GM19035 (cell line): ENCODE data around the gene ARHGEF7.

Source experiments
- ATAC-seq: cut with Tn5 transposase; IDR thresholded peaks from one replicate; pipeline ENCODE4 v1.9.1; 2021; ENCODE audit not compliant: unreplicated experiment

Gene ARHGEF7

DNA sequence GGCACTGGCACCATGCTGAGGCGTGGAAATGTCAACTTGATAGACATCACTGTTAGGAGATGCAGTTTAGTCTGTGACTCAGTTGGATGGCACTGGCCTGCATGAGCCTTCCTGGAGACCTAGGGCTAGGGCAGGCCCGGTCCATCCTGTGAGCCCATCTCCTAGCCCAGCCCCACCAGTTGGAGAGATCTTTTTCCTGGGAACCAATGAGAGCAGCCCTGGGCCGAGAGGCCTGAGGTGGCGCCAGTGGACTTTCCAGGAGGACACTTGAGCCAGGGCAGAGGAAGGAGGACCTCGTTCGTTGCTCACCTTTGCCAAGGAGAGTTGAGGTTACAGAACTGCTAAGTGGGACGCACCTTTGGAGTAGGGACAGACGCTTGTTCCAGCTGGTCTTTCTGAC lies 104.8 kb downstream of the ARHGEF7 start:
- ATAC-seq, result no peak

DNA sequence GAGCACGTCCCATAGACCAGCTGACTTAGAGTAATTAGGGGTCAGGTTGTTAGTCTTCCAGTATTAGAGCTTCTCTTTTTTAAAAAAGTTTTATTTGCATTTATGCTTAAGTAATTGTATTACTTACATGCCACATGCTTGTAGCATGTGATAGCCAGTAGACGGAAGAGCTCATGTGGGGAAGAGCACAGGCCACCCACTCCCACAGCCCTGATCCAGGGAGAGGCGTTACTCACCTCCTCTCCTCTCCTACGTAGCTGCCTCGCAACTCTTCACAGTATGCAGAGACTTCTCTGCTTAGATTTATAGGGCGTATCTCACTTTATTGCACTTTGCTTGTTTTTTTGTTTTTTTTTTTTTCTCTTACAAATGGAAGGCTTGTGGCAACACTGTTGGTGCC lies 110.1 kb downstream of the ARHGEF7 start:
- no peak for ATAC-seq

DNA sequence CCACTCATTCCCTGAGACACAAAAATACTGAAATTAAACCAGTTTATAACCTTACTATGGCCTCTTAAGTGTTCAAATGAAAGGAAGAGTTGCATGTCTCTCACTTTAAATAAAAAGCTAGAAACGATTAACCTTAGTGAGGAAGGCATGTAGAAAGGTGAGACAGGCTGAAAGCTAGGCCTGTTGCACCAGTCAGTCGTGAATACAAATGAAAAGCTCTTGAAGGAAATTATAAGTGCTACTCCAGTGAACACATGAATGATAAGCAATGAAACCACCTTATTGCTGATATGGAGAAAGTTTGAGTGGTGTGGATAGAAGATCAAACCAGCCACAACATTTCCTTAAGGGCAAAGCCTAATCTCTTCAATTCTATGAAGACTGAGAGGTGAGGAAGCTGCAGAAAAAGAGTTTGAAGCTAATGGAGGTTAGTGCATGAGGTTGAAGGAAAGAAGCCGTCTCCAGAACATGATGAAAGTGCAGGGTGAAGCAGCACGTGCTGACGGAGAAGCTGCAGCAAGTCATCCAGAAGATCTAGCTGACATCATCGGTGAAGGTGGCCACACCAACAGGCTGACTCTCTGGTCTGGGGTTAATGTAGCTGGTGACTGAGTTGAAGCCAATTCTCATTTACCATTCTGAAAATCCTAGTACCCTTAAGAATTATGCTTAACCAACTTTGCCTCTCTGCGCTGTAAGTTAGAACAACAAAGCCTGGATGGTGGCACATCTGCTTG lies 110.9 kb downstream of the ARHGEF7 start:
- no peak for ATAC-seq

DNA sequence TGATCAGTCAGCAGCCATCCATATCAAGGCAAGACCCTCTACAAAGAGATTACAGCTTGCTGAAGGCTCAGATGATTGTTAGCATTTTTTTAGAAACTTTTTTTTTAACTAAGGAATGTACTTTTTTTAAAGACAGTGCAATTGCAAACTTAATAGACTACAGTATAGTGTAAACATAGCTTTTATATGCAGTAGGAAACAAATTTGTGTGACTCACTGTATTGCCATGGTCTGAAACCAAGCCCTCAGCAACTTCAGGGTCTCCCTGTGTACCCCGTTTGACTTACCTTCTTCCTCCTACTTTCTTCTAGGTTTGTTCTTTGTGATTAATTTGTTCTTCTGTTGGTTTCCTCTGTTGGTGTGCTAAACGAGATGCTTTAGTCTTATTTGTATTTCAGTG lies 112.3 kb downstream of the ARHGEF7 start:
- no peak for ATAC-seq

DNA sequence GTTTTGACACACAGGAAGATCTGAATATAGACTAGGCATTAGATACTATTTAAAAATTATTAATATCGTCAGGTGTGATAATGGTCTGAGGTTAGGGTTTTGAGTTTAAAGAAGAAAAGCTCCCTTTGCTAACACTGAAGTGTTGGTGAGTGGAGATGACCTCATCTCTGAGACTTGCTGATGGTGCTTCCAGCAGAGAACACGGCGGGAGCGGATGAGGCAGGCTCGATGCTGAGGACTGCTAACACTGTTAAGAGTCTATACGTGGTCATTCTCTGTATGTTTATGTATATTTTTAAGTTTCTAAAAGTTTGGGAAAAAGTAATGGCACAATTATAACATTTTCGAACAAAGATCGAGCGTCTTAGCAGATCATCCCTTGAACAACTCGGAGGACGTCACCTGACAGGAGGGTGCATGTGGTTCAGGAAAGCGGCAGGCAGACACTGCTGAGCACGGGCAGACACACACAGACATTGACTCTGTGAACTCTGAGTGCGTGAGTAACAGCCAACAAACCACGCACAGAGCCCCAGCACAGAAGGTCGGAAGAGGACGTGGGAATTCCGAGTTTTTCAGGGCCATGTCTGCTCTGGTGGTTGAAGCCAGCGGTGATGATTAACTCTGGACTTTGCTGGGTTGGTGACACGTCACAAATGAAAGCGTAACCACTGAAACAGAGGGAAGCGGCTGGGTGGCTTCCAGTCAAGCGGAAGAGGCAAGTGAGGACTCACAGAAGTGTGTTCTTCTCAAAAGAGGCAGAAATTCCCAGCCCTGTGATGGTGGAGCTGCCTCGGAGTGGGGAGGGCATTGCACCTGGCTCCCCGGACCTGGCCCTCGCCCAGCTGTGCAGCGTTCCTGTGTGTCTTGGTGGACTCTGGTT lies 113.4 kb downstream of the ARHGEF7 start:
- ATAC-seq, result no peak

DNA sequence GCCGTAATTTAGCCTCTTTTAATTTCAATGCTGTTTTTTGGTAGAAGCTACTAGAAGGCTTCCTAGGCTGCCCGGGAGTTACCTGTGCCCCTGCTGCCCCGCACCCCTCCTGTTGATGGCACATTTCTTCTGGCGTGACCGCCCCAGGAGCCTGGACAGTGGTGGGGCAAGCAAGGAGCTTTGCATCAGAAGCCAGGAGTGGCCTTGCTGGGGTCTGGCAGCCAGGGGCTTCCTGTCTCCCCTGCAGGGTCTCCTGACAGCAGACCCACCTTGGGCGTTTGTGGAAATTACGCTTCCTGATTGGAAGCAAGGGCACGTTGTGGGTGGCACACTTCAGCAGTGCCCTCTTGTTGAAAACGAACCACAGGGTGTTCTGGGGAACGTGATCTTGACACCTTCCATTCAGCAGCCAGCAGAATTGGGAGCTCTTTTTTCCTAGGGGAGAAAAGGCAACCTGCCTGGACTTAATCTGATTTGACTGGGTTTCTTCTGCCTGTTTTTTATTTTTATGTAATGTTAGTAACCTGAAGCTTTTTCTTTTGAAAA lies 115.3 kb downstream of the ARHGEF7 start:
- ATAC-seq, result no peak

DNA sequence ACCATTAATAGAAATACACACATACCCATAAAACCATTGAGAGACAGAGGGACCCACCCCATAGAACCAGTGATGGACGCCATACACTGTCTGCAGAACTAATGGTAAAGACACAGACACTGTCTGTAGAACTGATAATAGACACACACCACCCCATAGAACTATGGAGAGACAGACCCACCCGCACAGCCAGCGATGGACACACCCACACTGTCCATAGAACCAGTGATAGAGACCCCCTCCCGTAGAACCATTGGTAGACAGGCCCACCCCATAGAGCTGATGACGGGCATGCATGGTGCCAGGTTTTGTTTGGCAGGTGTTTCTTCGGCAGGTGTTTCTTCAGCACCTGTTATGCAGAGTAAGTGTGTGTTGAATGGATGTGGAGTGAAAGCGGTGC lies 117.1 kb downstream of the ARHGEF7 start:
- no peak for ATAC-seq

DNA sequence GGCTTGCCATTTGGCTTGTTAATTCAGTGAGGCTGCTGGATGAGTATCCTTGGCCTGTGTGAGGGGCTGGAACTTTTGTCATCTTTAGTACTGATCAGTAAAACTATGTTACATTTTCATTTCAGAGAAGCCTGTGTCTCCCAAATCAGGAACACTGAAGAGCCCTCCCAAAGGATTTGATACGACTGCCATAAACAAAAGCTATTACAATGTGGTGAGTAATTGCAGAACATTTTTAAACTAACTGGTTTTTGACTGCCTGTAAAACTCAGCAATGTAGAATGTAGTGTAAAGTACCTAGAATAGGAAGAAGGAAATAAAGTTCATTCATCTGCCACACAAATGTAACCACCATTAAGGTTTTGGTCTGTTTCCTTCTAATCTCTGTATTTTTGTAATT lies 118.0 kb downstream of the ARHGEF7 start:
- ATAC-seq, result no peak

DNA sequence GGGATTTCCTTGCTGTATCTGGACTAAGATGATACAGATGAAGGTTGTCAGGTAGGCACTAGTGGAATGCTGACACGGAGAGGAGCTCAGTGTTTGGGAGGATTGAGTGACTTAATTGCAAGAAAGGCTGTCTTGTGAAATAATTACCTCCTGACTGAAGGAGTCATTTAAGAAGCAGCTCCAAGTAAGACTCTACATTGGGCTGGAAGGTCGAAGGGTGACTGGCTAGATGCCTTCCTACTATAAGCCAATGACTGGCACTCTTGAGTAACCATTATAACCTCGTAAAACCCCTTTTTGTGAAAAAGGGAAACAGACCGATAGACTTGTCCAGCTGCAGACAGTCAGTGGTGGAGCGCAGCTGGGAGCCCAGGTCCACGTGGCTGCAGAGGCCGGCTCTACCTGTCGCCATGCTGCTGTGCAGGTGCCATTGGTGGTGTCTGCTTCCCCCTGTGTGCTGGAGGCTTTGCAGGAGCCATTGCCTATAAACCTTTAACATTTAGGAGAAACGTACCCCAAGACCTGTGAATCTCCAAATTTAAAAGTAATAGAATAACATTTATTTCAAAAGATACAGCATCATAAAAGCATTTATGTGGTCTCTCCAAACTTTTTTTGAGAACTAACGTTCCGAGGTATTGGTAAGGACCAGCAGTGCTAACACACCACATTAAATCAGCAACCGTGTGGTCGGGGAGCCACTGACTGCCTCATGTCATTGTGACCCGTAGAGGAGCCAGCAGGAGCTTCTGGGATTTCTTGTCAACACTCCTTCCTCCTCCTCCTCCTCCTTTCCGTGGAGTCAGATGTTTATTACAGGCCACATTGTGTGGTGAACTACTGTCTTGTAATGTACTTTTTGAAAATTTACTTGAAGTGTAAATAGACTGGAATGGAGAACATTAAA lies 124.9 kb downstream of the ARHGEF7 start:
- ATAC-seq, result no peak

DNA sequence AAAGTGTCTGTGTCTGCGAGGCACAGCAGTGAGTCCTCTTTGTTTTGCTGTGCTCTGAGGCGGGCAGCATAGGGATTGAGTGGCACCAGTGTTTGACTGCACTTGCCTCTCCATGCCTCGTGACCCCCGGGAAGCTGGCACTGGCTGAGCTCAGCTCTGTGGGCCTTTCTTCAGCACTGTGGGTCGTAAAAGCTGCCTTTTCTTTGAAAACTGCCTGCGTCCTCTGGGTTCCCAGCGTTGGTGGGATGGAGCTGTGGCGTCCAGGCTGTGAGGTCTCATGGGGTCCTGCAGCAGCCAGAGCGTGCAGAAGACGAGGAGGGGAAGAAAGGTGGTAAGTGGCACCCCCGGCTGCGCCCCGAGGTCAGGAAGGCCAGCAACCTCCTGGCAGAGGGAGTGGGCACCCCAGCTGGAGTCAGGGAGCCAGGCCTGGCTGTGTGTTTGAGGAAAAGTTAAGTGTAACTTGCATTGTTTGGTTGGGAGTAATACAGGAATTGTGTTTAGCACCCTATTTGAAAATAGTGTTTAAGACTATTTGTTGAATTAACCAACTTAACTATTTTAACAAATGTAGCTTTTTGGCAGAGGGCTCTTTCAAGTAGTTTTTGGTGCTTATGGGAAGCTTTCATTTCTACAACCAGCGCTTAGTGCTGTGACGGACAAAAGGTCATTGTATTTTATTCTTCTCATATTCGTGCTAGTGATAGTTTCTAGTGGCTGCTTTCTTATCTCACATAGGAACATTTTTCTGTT lies 126.1 kb downstream of the ARHGEF7 start:
- ATAC-seq, result no peak

DNA sequence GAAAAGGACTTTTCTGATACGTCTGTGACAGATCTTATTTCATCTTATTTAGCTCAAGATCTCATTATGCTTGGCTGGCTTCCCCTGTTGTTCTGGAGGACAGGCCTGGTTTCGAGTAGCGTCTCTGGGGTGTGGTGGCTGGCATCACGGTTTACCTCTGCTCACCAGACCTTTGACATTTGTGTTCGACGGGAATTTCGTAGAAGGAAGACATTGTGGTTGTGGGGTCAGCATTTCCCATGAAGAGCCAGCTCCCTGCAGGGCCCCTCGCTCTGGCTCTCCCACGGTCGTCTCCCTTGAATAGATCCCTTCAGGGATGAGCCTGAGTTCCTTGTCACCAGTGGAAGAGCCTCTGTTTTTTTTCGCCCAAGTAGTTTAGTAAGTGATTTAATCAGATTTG lies 126.8 kb downstream of the ARHGEF7 start:
- ATAC-seq, result no peak

DNA sequence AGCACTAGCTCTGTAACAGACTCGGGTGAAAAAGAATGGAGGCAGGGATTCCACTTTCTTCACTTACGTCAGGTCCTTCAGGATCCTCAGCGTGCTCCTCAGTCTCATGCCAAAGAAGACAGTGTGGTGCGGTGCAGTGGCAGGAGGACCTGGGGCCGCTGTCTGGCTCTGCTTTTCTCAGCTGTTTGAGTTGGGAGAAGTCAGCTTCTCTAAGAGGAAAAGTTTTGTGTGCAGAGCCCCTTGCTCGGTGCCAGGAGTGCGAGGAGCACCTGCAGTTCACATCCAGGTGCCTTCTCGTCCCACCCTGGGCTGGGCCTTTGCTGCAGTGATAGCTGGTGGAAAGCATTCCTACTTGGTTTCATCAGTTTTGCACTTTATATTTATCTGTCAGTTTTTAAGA lies 127.5 kb downstream of the ARHGEF7 start:
- no peak for ATAC-seq

DNA sequence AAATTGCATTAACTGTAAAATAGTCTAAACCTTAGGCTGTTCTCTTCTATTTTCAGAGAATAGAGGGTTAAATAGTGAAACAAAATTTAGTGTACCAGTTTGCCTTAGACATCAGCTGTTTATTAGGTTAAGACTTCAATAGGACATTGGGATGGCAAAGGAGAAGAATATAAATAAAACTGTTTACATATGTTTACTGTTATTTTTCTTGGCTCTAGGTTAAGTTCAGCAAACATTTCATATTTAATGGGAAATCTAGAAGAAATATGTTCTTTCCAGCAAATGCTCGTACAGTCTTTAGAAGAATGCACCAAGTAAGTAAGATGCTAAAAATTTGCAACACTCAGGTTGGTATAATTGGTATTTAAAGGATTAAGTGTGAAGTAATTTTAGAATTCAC lies 128.9 kb downstream of the ARHGEF7 start:
- ATAC-seq, result no peak

DNA sequence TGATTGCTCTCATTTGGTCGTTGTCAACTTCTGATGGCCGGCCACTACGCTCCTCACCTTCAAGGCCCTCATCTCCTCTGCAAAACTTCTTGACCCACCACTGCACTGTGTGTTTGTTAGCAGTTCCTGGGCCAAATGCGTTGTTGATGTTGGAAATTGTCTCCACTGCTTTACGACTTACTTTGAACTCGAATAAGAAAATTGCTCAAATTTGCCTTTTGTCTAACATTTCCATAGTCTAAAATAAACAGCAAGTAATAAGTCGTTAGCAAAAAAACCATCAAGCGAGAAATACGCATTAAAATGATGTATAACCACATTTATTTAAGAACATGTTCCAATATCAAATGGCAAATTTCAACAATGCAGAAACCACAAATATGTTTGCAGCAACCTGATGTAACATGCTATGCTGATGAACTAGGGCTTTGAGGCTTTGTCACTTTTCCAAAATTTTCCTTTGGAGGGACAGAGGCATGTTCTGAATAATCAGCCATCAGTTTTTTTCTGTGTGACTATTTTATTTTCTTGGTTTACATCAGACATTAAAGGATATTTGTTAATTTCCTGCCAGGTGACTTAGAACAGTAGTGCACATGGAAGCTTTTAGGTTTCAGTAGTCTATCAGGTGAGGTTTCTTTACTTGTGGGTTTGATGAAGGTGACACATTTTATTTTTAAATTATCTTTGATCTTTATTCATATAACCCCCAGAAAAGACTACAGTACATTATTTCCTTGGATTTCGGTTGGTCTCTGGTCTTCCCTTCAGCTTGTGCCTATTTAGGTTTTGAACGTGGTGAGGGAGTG lies 130.7 kb downstream of the ARHGEF7 start:
- no peak for ATAC-seq

DNA sequence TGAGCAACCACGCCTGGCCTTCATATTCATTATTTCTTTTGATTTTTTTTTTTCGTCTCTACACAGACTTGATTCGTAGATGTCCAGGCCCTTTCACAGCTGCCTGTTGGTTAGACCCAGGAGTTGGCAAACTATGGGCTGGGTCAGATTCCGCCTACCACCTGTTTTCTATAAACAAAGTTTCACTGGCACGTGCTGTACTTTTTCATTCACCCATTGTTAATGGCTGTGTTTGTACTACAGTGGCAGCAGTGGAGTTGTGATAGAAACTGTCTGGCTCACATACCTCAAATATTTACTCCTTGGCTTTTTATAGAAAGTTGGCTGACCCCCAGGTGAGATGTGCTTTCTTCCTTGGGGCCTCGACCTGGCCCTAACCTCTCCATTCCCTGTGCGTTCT lies 132.4 kb downstream of the ARHGEF7 start:
- ATAC-seq, result no peak

DNA sequence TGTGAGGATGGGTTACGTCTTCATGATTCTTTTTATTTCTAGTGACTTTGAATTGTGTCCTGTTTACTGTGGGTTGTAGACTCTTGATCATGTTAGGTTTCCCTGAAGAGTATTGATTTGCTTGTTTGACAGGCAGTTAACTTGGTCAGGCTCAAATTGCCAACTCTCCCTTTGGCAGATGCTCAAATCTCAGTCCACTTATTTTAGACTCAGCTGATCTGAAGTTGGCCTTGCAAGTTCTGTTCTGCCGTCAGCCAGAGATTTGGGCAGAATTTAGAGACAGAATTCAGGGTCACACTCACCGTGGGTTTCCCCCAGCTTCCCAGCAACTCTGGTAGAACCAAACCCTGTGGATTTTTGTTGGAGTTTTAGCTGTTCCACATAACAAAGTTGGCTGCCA lies 133.7 kb downstream of the ARHGEF7 start:
- no peak for ATAC-seq

DNA sequence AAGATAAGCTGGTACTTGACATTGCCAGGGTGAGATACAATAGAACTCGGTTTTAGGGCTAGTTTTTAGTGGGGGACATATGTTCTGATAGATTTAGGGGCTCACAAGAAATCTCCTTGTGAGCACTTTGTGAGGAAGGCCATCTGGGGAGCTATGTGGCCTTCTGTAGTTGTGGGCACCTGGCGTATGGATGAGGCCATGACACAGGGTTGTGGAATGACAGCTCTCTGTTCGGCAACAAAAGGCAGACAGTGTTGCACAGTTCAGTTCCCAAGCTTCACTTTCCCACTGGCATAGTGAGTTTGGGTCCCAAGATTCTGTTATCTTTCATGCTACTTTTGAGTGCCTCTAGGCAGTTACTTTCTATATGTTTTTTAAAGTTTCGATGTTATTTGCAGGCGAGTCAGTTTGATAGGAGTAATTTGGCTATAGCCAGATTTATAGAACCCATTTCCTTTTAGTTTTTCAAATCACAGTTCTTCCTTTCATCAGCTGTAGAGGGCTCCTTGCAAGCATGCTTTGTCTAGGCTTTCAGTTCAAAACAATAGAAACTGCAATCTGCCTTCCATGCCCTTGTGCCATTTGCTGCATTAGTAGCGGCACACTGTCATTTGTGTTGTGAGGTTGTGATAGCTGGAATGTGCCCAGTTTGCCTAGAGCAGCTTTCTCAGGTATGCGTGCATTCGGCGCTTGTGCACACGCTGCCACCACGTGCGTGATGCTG lies 134.7 kb downstream of the ARHGEF7 start:
- no peak for ATAC-seq

DNA sequence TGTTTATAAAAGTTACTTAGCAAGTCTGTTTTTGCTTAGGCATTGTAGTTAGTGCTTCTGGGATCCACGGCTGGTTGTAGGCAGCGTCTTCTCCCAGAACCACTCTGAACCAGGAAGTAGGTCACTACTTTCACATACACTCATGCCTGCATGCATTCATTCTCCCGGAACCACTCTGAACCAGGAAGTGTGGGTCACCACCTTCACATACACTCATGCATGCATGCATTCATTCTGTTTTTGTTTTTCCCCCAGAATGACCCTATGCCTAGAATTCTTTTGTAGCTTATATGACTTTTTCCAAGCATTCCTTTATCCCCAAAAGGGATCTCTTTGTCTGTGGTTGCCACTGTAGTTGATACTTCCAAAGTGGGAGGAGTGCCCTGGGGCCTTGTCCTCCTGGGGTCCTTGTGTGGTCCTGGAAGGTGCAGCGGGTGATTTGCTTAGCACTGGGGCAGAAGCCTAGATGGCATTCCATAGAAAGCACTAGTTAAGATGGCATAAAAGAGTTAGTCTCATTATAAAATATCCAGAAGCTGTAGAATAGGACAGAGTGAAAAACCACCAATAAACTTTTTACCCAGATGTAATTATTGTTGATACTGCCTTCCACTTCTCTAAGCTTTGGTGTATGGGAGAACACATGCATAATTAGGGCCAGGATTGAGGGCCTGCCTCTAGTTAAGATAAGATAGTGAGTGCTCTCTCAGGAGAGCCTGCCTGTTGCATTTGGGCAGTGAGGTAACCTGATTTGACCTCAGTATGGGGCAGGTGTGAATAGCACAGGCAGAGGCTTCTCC lies 136.7 kb downstream of the ARHGEF7 start:
- no peak for ATAC-seq
